Activated CD4-positive, alpha-beta T cell treated with anti-CD3 and anti-CD28 coated beads for 36 hours (primary cell): ENCODE results near the gene EPOP. TPM values are rescaled to one million over a fixed set of nuclear protein-coding genes. Genes with fewer than 3 reads are reported as not detected.
A peak's percentile ranks its signal among the peaks of the same experiment; 100 is the strongest.

Source experiments
- ATAC-seq: fragments of 200-7000 bp; cut with Tn5 transposase; one replicate; pipeline ENCODE4 v1.10.0; 2021; ENCODE audit warnings: mild to moderate bottlenecking, moderate library complexity
- CTCF ChIA-PET: fragments of 350-600 bp; sonication (Branson Sonifier 250); formaldehyde crosslinking; loops from one replicate; lab custom pipeline; 2021; ENCODE audit warnings: antibody characterized with exemption; lab: Charles Lee
- POLR2A ChIA-PET: fragments of 350-600 bp; sonication (Branson Sonifier 250); formaldehyde crosslinking; loops from one replicate; lab custom pipeline; 2021; ENCODE audit warnings: antibody characterized with exemption, inconsistent platforms; lab: Charles Lee
- DNase-seq: peaks from one replicate; pipeline ENCODE4 v3.0.0-alpha.2; 2020
- H3K27ac Mint-ChIP-seq: one replicate; pipeline ENCODE4 v1.8.0; 2021; ENCODE audit warnings: mixed read lengths
- H3K27me3 Mint-ChIP-seq: one replicate; pipeline ENCODE4 v1.8.0; 2021; ENCODE audit warnings: mixed read lengths
- H3K36me3 Mint-ChIP-seq: one replicate; pipeline ENCODE4 v1.8.0; 2021; ENCODE audit warnings: low read depth, mixed read lengths
- H3K4me1 Mint-ChIP-seq: one replicate; pipeline ENCODE4 v1.8.0; 2021; ENCODE audit warnings: mixed read lengths
- H3K4me3 Mint-ChIP-seq: one replicate; pipeline ENCODE4 v1.8.0; 2021; ENCODE audit warnings: mild to moderate bottlenecking, moderate library complexity, mixed read lengths
- H3K9me3 Mint-ChIP-seq: one replicate; pipeline ENCODE4 v1.8.0; 2021; ENCODE audit warnings: low read depth, mixed read lengths
- intact Hi-C, 2 experiments: fragments of 100-400 bp; cut with DNase I in 1 of 2; cut with micrococcal nuclease in 1 of 2; formaldehyde crosslinking; loops; one replicate each; pipeline versions ENCODE4 v1.14.2 to v1.15.1; 2022 to 2024; cut with DNase I, micrococcal nuclease
- total RNA-seq, 2 experiments: library from RNA; stranded (reverse); gene quantifications; one replicate each; pipeline ENCODE4 v1.2.3, GENCODE V29; 2021

EPOP gene
- total RNA-seq, 2 experiments from 2014 or later, result 31.8 to 37.3 TPM

DNA sequence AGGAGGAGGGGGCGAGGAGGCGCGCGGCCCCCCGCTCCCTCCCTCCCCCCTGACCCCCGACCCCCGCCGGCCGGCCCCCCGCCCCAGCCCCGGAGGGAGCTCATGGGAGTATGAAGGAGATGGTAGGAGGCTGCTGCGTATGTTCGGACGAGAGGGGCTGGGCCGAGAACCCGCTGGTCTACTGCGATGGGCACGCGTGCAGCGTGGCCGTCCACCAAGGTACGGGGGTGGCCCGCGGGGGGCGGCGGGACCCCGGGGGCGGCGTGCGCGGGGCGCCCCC lies 30.7 kb upstream of the EPOP start:
- intact Hi-C loops, result no loop called here
- DNase-seq (no peak), ATAC-seq (no peak)
- H3K27ac Mint-ChIP-seq, result no peak overlapping the region
- H3K4me3 Mint-ChIP-seq, result peak overlapping the region; percentile 95
- H3K4me1 Mint-ChIP-seq, result peaks cover 48% of the 10 kb centered on the region
- no peaks in the 10 kb centered on the region for H3K9me3 Mint-ChIP-seq
- CTCF ChIA-PET, result interaction anchor here (1.0 to 1.4 kb wide), 2 partner anchors 30 to 448 kb away, joined by 3 to 5 read pairs; no protein-coding TSS in a partner anchor
- no peaks in the 10 kb centered on the region for H3K27me3 Mint-ChIP-seq
- peaks cover 55% of the 10 kb centered on the region for H3K36me3 Mint-ChIP-seq
- POLR2A ChIA-PET, result interaction anchor here (1.0 to 1.4 kb wide), 3 partner anchors 23 to 148 kb away, joined by 3 to 7 read pairs (median 3); partner anchors contain the start of gene RPL23

DNA sequence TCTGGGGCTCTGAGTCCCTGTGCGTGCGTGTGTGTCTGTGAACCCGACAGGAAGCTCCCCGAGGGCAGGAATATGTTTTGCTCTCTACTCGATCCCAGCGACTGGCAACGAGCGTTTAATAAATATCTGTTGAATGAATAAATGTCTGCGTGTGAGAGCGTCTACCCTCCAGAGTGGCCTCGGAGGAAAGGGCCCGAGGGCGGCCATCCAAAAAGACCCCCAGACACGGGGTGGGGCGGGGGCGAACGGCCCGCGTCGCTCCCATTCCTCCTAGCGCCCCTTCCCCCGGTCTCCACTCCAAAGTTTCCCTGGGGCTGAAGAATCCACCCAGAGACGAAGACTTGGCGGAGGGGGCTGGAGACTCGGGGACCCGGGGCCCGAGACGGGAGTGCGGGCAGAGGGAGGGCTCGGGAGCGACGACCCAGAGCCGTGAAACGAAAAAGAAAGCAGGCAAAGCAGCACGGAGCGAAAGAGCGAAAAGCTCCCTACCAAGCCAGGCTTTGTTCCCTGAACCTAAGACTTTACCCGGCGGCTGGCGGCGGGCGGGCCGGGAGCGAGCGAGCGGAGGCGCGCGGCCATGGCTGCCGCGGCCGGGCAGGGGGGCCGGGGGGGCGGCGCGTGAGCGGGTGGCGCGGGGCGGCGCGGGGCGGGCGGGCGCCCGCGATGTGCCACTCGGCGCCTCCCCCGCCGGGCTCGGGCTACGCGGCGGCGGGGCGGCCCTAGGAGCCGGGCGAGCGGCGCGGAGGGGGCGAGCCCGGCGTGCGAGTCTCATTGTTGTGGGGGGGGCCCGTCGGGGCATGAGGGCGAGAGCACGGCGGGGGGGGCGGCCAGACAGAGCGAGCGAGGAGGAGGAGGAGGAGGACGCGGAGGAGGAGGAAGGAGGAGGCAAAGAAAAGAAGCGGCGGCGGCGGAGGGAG lies 30.1 kb upstream of the EPOP start, which contains the start of gene MLLT6:
Gene MLLT6, plus strand, starts transcription at position 668 of the 917 bp plus-strand sequence. CDS start 360 bp downstream, outside the sequence.
- Mint-ChIP-seq H3K4me3 (peak within 1 kb of the TSS; percentile 95), H3K27ac (peak within 1 kb of the TSS; percentile 100), H3K4me1 (peaks cover 48% of the 10 kb centered on the region), H3K9me3 (no peaks in the 10 kb centered on the region), H3K27me3 (no peaks in the 10 kb centered on the region), H3K36me3 (peaks cover 53% of the 10 kb centered on the region)
- ChIA-PET POLR2A (interaction anchor here (0.6 to 1.4 kb wide), 5 partner anchors 14 to 163 kb away, joined by 3 to 7 read pairs (median 3); partner anchors contain the start of gene RPL23), CTCF (interaction anchor here (0.6 to 1.4 kb wide), 5 partner anchors 24 to 449 kb away, joined by 3 to 5 read pairs (median 4); partner anchors contain the start of gene EPOP)
- DNase-seq (peak; percentile 83), ATAC-seq (no peak)
- intact Hi-C loops, result loop anchor here (5.0 kb wide), 6 partner anchors 447 to 1298 kb away; partner anchors contain the start of genes SYNRG (in 2 of the 2), ACACA (in 1 of the 2), FBXL20 (in 1 of the 2) and MED1 (in 1 of the 2)

DNA sequence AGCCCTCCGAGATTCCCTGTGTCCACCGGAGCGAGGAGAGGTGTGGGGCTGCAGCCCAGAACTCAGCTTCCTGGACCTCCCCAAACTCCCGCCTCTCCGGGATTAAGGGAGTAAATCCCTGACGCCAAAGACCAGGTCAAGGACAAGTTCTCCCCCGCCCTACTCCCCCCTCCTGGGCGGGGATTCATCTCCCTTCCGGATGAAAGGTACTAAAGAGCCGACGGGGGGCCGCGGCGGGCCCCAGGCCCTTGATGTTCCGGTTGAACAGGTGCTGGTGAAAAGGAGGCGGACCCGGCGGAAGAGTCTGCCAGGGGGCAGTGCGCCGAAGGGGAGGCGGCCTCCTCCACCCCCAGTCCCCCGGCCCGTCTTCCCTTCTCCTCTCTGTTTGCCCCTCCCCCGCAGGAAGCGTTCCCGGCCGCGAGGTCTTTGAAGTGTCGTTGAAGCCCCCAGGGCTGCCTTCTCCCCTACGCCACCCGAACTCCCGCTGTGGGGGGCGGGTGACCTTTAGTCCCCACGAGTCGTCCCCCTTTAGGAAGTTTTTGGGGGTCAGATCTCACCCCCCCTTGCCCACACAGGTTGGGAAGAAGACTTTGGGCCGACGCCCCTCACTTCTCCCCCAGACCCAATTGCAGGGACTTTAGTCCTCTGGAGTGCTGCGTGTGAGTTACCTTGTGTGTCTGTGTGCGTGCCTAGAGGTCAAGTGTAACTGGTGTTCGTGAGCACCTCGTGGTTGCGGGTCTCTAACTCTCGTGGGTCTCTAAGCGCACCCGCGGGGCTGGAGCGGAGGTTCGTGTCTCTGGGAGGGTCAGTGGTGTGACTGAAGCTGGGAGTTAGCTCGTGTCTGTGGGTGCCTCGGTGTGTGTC lies 29.2 kb upstream of the EPOP start:
- ChIA-PET POLR2A (interaction anchor here (0.6 to 1.4 kb wide), 5 partner anchors 15 to 164 kb away, joined by 3 to 7 read pairs (median 3); partner anchors contain the start of gene RPL23), CTCF (interaction anchor here (0.6 to 1.4 kb wide), 6 partner anchors 25 to 450 kb away, joined by 3 to 5 read pairs (median 4); partner anchors contain the start of gene EPOP)
- Mint-ChIP-seq H3K4me1 (peaks cover 50% of the 10 kb centered on the region), H3K27me3 (no peaks in the 10 kb centered on the region), H3K27ac (peak overlapping the region; percentile 100), H3K9me3 (no peaks in the 10 kb centered on the region), H3K36me3 (peaks cover 45% of the 10 kb centered on the region), H3K4me3 (peak overlapping the region; percentile 95)
- peak; percentile 93 for DNase-seq
- intact Hi-C loops, result loop anchor here (2.0 to 5.0 kb wide), 8 partner anchors 121 to 1297 kb away; partner anchors contain the start of genes SYNRG (in 2 of the 2), ACACA (in 1 of the 2), CWC25 (in 1 of the 2) and FBXL20 (in 1 of the 2)
- ATAC-seq, result peak; percentile 12

DNA sequence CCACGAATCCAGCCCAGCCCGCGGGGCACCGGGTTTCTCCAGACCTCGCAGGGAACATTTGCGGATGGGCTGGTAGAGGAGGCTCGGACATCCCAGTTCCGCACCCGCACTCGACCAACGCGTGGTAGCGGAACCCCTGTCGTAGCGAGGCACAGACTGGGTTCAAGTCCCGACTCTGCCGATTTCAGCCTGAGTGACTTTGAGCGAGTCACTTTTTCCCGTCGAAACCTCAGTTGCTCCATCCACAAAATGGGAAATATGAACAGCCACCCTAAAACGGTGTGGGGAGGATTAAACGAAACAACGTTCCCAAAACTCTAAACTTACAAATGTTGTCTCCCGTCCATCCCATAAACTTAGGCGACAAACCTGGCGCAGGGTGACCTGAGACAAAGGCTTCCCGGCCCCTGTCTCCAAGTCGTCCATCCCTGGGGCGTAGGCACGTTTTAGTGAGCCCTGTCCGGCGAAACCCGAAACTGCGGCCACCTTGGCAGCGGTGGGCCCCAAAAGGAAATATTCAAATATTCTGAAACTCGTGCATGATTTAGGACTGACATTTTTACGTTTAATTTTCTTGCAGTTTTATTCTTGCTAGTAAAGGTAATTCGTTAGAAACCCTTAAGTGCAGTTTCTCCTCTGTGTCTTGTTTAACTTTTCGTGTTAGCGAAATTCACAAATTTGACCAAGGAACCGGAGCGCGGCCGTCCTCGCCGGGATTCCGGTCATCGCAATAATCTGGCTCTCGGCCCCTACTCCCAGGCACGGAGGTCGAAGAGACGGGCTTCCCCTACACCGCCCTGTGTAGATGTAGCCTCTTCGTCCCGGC lies 28.4 kb upstream of the EPOP start:
- peaks cover 41% of the 10 kb centered on the region for H3K36me3 Mint-ChIP-seq
- H3K27ac Mint-ChIP-seq, result peak overlapping the region; percentile 100
- ChIA-PET CTCF (interaction anchor here (0.5 to 0.7 kb wide), 3 partner anchors 24 to 145 kb away, joined by 3 read pairs; no protein-coding TSS in a partner anchor), POLR2A (interaction anchor here (1.2 to 3.4 kb wide), 2 partner anchors 27 to 165 kb away, joined by 3 to 20 read pairs; partner anchors contain the start of gene EPOP)
- ATAC-seq (no peak), DNase-seq (no peak)
- H3K9me3 Mint-ChIP-seq, result no peaks in the 10 kb centered on the region
- intact Hi-C loops, result loop anchor here (2.0 to 5.0 kb wide), 8 partner anchors 122 to 1296 kb away; partner anchors contain the start of genes SYNRG (in 2 of the 2), ACACA (in 1 of the 2), CWC25 (in 1 of the 2) and FBXL20 (in 1 of the 2)
- H3K27me3 Mint-ChIP-seq, result no peaks in the 10 kb centered on the region
- peak overlapping the region; percentile 95 for H3K4me3 Mint-ChIP-seq
- H3K4me1 Mint-ChIP-seq, result peaks cover 49% of the 10 kb centered on the region

DNA sequence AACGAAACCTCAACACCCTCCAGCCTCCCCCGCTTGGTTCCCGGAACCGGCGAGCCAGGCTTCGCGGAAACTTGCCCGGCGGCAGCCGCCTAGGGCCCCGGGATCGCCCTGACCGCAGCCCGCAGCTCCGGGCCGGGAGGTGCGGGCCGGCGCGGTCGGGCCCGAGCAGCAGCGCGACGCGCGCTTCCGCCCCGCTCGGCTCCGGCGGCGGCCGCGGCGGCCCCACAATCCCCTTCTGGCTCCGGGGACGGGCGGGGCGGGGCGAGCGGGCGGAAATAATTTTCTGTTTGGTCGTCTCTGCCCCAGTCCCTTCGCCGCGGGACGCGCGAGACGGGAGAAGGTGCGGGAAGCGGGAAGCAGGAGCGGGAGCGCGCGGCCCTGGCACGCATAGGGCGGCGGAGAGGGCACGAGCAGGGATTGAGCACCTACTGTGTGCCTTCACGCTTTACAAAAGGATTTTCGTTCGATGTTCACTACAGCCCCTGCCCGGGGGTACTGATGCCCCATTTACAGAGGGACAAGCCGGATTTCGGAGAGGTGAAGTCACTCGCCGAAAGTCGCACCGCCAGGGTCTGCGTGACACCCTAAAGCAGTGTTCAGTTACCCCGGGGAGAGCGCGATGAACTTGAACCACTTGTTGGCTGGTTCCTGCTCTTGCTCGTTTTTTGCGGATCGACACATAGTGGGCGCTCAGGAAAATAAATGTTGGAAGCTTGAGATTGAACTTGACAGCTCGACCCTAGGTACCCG lies 27.6 kb upstream of the EPOP start:
- intact Hi-C loops, result loop anchor here (2.0 to 5.0 kb wide), 8 partner anchors 122 to 1295 kb away; partner anchors contain the start of genes SYNRG (in 2 of the 2), ACACA (in 1 of the 2), CWC25 (in 1 of the 2) and FBXL20 (in 1 of the 2)

DNA sequence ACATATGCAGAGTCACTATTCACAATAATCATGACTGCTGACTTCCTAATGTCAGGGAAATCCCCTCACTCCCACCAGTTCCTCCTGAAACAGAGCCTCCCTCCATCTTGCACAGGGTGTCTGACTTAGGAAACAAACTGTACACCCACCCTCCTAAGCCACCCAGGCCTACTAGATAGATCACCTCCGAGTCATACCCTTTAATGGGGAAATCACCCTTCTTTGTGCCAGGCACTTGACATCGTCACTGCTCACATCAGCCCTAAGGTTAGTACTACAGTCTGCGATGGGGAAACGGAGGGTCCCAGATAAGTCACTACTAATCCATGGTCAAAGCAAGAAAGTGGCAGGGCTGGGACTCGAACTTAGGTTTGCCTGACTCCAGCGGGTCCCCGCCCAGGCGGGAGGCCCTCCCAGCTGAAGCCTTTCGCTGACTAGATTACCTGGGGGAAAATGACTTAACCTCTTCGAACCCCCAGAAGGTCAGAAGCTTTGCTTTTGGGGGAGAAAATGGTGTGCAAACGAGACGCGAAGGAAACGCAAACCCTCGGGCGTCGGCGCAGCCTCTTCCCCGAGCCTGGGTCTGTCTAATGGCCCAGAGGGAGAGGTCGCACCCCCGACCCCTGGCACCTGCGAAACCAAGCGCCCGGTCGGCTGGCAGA lies 26.9 kb upstream of the EPOP start:
- Mint-ChIP-seq H3K9me3 (no peaks in the 10 kb centered on the region), H3K4me3 (peak overlapping the region; percentile 72), H3K4me1 (peaks cover 48% of the 10 kb centered on the region), H3K36me3 (peaks cover 30% of the 10 kb centered on the region), H3K27me3 (no peaks in the 10 kb centered on the region), H3K27ac (peak overlapping the region; percentile 93)
- intact Hi-C loops, result loop anchor here (1.0 to 5.0 kb wide), 21 partner anchors 24 to 1294 kb away; partner anchors contain the start of genes PSMB3 (in 2 of the 2), SYNRG (in 2 of the 2), ACACA (in 1 of the 2) and CISD3 (in 1 of the 2)
- ChIA-PET CTCF (interaction anchor here (0.8 to 2.1 kb wide), 7 partner anchors 14 to 34 kb away, joined by 3 to 11 read pairs (median 4); partner anchors contain the start of gene EPOP), POLR2A (interaction anchor here (0.6 to 3.4 kb wide), 5 partner anchors 26 to 186 kb away, joined by 3 to 20 read pairs (median 3); partner anchors contain the start of genes EPOP and PSMB3)
- ATAC-seq (peak; percentile 76), DNase-seq (peak; percentile 93)

More for the DNA sequence above, 27.6 kb upstream of the EPOP start:
- peak; percentile 10 for ATAC-seq
- Mint-ChIP-seq H3K27me3 (no peaks in the 10 kb centered on the region), H3K9me3 (no peaks in the 10 kb centered on the region), H3K36me3 (peaks cover 33% of the 10 kb centered on the region), H3K27ac (peak overlapping the region; percentile 100), H3K4me1 (peaks cover 48% of the 10 kb centered on the region), H3K4me3 (peak overlapping the region; percentile 95)
- DNase-seq, result peak; percentile 92
- POLR2A ChIA-PET, result interaction anchor here (0.7 to 3.4 kb wide), 4 partner anchors 26 to 186 kb away, joined by 3 to 20 read pairs (median 4); partner anchors contain the start of genes EPOP and PSMB3
- CTCF ChIA-PET, result interaction anchor here (0.5 to 2.1 kb wide), 5 partner anchors 25 to 144 kb away, joined by 3 to 11 read pairs (median 4); no protein-coding TSS in a partner anchor

DNA sequence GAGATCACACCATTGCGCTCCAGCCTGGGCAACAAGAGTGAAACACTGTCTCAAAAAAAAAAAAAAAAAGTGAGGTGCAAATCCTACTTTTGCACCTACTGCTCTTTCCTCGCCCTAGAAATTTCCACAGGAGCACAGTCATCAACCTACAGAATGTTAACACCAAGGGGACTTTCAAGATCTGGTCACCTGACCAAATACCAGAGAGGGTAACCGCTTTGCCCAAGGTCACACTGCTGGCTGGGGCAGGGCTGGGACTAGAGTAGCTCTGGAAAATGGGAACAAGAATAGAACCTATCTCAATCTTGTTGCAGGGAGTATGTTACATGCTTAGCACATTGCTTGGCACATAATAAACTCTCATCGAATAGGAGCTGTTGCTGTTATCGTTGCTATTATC lies 24.0 kb upstream of the EPOP start:
- Mint-ChIP-seq H3K4me1 (peaks cover 55% of the 10 kb centered on the region), H3K27me3 (no peaks in the 10 kb centered on the region), H3K27ac (peak overlapping the region; percentile 39), H3K36me3 (peaks cover 13% of the 10 kb centered on the region), H3K9me3 (no peaks in the 10 kb centered on the region), H3K4me3 (no peak overlapping the region)
- ATAC-seq (no peak), DNase-seq (no peak)
- POLR2A ChIA-PET, result no interaction called here
- CTCF ChIA-PET, result interaction anchor here (0.6 to 1.5 kb wide), 2 partner anchors 24 to 36 kb away, joined by 3 to 7 read pairs; partner anchors contain the start of gene EPOP
- intact Hi-C loops, result no loop called here

DNA sequence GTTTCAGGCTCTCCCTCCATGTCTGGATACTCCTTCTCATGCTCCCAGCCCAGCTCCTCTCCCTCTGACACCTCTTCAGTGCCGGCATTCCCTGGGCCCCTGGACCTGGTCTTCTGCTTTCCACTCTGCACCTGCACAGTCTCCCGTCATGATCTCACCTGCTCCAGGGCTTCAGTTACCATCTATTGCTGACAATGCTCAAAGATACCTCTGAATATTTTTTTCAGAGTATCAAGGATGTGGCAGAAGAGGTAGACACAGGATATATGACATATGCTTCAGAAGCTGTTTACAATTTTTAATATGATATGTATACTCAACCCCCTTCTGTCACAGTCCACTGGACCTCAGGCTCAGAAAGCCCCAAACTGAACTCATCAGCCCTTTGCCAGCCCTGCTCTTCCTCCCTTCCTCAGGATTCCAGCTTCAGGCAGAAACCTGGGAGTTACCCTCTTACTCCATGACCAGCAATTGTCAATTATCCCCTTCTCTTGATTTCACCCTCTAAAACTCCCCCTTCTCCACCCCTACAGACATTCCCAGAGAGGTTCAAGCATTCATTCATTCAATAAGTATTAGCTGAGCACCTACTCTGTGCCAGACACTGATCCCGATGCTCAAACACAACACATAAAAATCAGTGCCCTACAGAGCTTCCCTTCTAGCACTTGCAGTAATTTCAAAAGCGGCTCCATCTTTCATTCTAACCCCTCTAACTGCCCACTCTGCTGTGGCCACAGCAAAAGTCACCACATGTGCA lies 22.5 kb upstream of the EPOP start:
- no peak overlapping the region for H3K4me3 Mint-ChIP-seq
- ATAC-seq, result no peak
- intact Hi-C loops, result no loop called here
- ChIA-PET POLR2A (no interaction called here), CTCF (interaction anchor here (0.6 to 1.5 kb wide), 4 partner anchors 21 to 1585 kb away, joined by 4 to 7 read pairs (median 6); no protein-coding TSS in a partner anchor)
- no peak for DNase-seq
- peak overlapping the region; percentile 32 for H3K27ac Mint-ChIP-seq
- H3K36me3 Mint-ChIP-seq, result peaks cover 4% of the 10 kb centered on the region
- no peaks in the 10 kb centered on the region for H3K9me3 Mint-ChIP-seq
- H3K27me3 Mint-ChIP-seq, result no peaks in the 10 kb centered on the region
- H3K4me1 Mint-ChIP-seq, result peaks cover 55% of the 10 kb centered on the region
